Spinal cord (tissue), 10 donors: Measurements from ENCODE around the gene LARP1. TPM values are rescaled to one million over a fixed set of nuclear protein-coding genes. Genes with fewer than 3 reads are reported as not detected.

Source experiments
- DNase-seq, 6 donors: peaks; one replicate each; pipeline versions ENCODE4 v3.0.0 to v3.0.0-alpha.2; 2013 to 2015; ENCODE audit warnings: low spot score in 6 of 6, low read depth in 4 of 6
- H3K27ac ChIP-seq: one replicate; pipeline ENCODE4 v1.5.1; 2013; ENCODE audit warnings: low read depth, low read length, control low read depth
- H3K27me3 ChIP-seq: one replicate; pipeline ENCODE4 v1.6.1; 2013; ENCODE audit warnings: low read length; ENCODE audit not compliant: control insufficient read depth, insufficient read depth
- H3K36me3 ChIP-seq: one replicate; pipeline ENCODE4 v1.6.1; 2013; ENCODE audit warnings: low read length; ENCODE audit not compliant: control insufficient read depth, insufficient read depth
- H3K4me1 ChIP-seq: one replicate; pipeline ENCODE4 v1.6.1; 2013; ENCODE audit warnings: low read length; ENCODE audit not compliant: control insufficient read depth, insufficient read depth
- H3K4me3 ChIP-seq: one replicate; pipeline ENCODE4 v1.5.1; 2013; ENCODE audit warnings: low read depth, low read length, control low read depth
- H3K9me3 ChIP-seq: one replicate; pipeline ENCODE4 v1.6.1; 2013; ENCODE audit warnings: low read length; ENCODE audit not compliant: control insufficient read depth, insufficient read depth
- WGBS: methylation state at CpG from one replicate; pipeline ENCODE4 v1.1.5; 2013; ENCODE audit warnings: missing lambda C conversion rate; ENCODE audit not compliant: insufficient coverage; 5-methylcytosine and 5-hydroxymethylcytosine counted together
- polyA plus RNA-seq, 2 donors: library from polyadenylated mRNA; unstranded; fragments of 120-200 nt; gene quantifications; one replicate each; pipeline ENCODE4 v1.2.1, GENCODE V29; 2013; ENCODE audit not compliant: insufficient read length in 2 of 2
- total RNA-seq, 2 donors: library from RNA; depleted of rRNA in 1 of 2; stranded (reverse); fragments of 120-200 nt in 1 of 2; fragments of >200 nt in 1 of 2; gene quantifications; one replicate each; pipeline versions ENCODE4 v1.2.3 to v1.2.4, GENCODE V29; 2013 to 2014
- donor health status: healthy.

The LARP1 gene
- total and polyA plus RNA-seq, 4 donors = 59.0 to 136 (median 96.1) TPM

- peak overlapping the region; percentile 100 for H3K27ac ChIP-seq
- peaks cover 3% of the 10 kb centered on the region for H3K36me3 ChIP-seq
- under 1% methylated on average over 49 of the region's 59 CpGs for WGBS
- H3K4me3 ChIP-seq = peak overlapping the region; percentile 84
- no peaks in the 10 kb centered on the region for H3K9me3 ChIP-seq
- H3K27me3 ChIP-seq = no peaks in the 10 kb centered on the region
- H3K4me1 ChIP-seq = peaks cover 18% of the 10 kb centered on the region
- peak; percentile 95 to 99 (median 96) for DNase-seq
Measured at GRCh38 chr5:154857530-154858296, 102.5 kb downstream of the LARP1 start.

- WGBS = 0% methylated on average over 57 of the region's 65 CpGs
- Histone ChIP-seq H3K4me3 (peak within 1 kb of the TSS; percentile 84), H3K36me3 (peaks cover 6% of the 10 kb centered on the region), H3K9me3 (no peaks in the 10 kb centered on the region), H3K27ac (peak within 1 kb of the TSS; percentile 100), H3K27me3 (no peaks in the 10 kb centered on the region), H3K4me1 (peaks cover 18% of the 10 kb centered on the region)
- DNase-seq = peak; percentile 93 to 99 (median 98)
Measured at GRCh38 chr5:154858297-154858971, 103.3 kb downstream of the LARP1 start, which contains the start of gene CNOT8. Gene CNOT8 (plus strand): TSS chr5:154858627. CDS start chr5:154863279, 4,652 bp downstream.

- H3K27me3 ChIP-seq = no peaks in the 10 kb centered on the region
- peak overlapping the region; percentile 84 for H3K4me3 ChIP-seq
- H3K9me3 ChIP-seq = no peaks in the 10 kb centered on the region
- peak in 2 of 6 donors; percentile 10 to 14 for DNase-seq
- H3K27ac ChIP-seq = peak overlapping the region; percentile 100
- 2% methylated on average over 15 of the region's 26 CpGs for WGBS
- peaks cover 18% of the 10 kb centered on the region for H3K4me1 ChIP-seq
- H3K36me3 ChIP-seq = peaks cover 10% of the 10 kb centered on the region
Measured at GRCh38 chr5:154858972-154859871, 104.0 kb downstream of the LARP1 start.

- Histone ChIP-seq H3K27me3 (no peaks in the 10 kb centered on the region), H3K36me3 (peaks cover 14% of the 10 kb centered on the region), H3K4me1 (peaks cover 18% of the 10 kb centered on the region), H3K27ac (peak overlapping the region; percentile 100), H3K9me3 (no peaks in the 10 kb centered on the region), H3K4me3 (peak overlapping the region; percentile 84)
- no peak for DNase-seq
- WGBS = 44% methylated on average over 5 of the region's 5 CpGs
Measured at GRCh38 chr5:154860123-154860522, 104.9 kb downstream of the LARP1 start.

- no peak for DNase-seq
- Histone ChIP-seq H3K9me3 (no peaks in the 10 kb centered on the region), H3K4me3 (no peak overlapping the region), H3K4me1 (peaks cover 18% of the 10 kb centered on the region), H3K27ac (no peak overlapping the region), H3K36me3 (peaks cover 14% of the 10 kb centered on the region), H3K27me3 (no peaks in the 10 kb centered on the region)
- WGBS = no CpG with 5 or more reads among the region's 4 CpGs
Measured at GRCh38 chr5:154860765-154861164, 105.6 kb downstream of the LARP1 start.

DNA sequence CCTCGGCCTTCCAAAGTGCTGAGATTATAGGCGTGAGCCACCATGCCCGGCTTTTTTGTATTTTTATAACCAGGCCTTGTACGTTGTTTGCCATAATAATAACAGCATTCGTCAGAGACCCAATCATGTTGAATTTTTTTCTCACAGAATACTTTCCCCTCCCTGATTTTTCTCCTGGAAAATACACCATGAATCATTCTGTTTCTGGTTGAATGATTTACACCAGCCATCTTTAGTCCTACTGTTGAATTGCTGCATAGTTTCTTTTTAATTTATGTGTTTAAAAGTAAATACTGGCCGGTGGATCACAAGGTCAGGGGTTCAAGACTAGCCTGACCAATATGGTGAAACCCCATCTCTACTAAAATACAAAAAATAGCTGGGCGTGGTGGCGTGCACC lies 106.8 kb downstream of the LARP1 start:
- H3K4me1 ChIP-seq = peaks cover 12% of the 10 kb centered on the region
- no peak overlapping the region for H3K4me3 ChIP-seq
- no peak overlapping the region for H3K27ac ChIP-seq

GRCh38 chr5:154862766-154863165 lies 107.6 kb downstream of the LARP1 start:
- 90% methylated on average over 1 of the region's 2 CpGs for WGBS
- Histone ChIP-seq H3K27me3 (no peaks in the 10 kb centered on the region), H3K9me3 (no peaks in the 10 kb centered on the region), H3K27ac (no peak overlapping the region), H3K4me1 (peaks cover 4% of the 10 kb centered on the region), H3K36me3 (peaks cover 20% of the 10 kb centered on the region), H3K4me3 (no peak overlapping the region)
- no peak for DNase-seq

More for the DNA sequence above, 106.8 kb downstream of the LARP1 start:
- H3K36me3 ChIP-seq = peaks cover 20% of the 10 kb centered on the region
- H3K27me3 ChIP-seq = no peaks in the 10 kb centered on the region
- no peaks in the 10 kb centered on the region for H3K9me3 ChIP-seq
- 100% methylated on average over 1 of the region's 8 CpGs for WGBS
- DNase-seq = no peak

- peaks cover 20% of the 10 kb centered on the region for H3K36me3 ChIP-seq
- no peaks in the 10 kb centered on the region for H3K27me3 ChIP-seq
- peaks cover 4% of the 10 kb centered on the region for H3K4me1 ChIP-seq
- DNase-seq = no peak
- WGBS = 100% methylated on average over 2 of the region's 7 CpGs
- no peak overlapping the region for H3K27ac ChIP-seq
- no peaks in the 10 kb centered on the region for H3K9me3 ChIP-seq
- no peak overlapping the region for H3K4me3 ChIP-seq
Measured at GRCh38 chr5:154863291-154864080, 108.3 kb downstream of the LARP1 start.
